Activated CD4-positive, alpha-beta T cell treated with anti-CD3 and anti-CD28 coated beads, Interleukin-2, amount 50 U/mL, for 24 hours (primary cell): ENCODE results near the gene SPAAR.
"Not testable (repeated sequence)": the region's sequence is repeated elsewhere in the genome, so short reads cannot be mapped to it uniquely, and the experiment has no call there.

ENCODE experiments used
- DNase-seq, 2 donors: peaks; one replicate each; pipeline ENCODE4 v3.0.0-alpha.2; 2020; ENCODE audit warnings: low read depth in 1 of 2, low spot score in 1 of 2

SPAAR gene

GRCh38 chr9:35920051-35920620 lies 10.8 kb downstream of the SPAAR start:
- DNase-seq = no peak

GRCh38 chr9:35923598-35923926 lies 14.3 kb downstream of the SPAAR start:
- no peak for DNase-seq

- DNase-seq = peak in 1 of 2 donors; percentile 44
These were observed 14.9 kb downstream of the SPAAR start for GRCh38 chr9:35923927-35924763.

- DNase-seq = no peak
These were observed 19.5 kb downstream of the SPAAR start for GRCh38 chr9:35928591-35929452.

GRCh38 chr9:35929453-35929718 lies 20.1 kb downstream of the SPAAR start:
- no peak for DNase-seq

GRCh38 chr9:35930521-35930920 lies 21.2 kb downstream of the SPAAR start:
- no peak for DNase-seq

GRCh38 chr9:35930989-35931388 lies 21.7 kb downstream of the SPAAR start:
- DNase-seq = no peak

GRCh38 chr9:35932735-35933134 lies 23.4 kb downstream of the SPAAR start:
- no peak for DNase-seq

- no peak for DNase-seq
These were observed 24.3 kb downstream of the SPAAR start for GRCh38 chr9:35933550-35934067.

GRCh38 chr9:35934069-35934468 lies 24.8 kb downstream of the SPAAR start:
- DNase-seq = not testable (repeated sequence)

GRCh38 chr9:35935261-35935660 lies 26.0 kb downstream of the SPAAR start:
- no peak for DNase-seq

GRCh38 chr9:35935755-35936509 lies 26.6 kb downstream of the SPAAR start:
- no peak for DNase-seq

- DNase-seq = no peak
These were observed 27.9 kb downstream of the SPAAR start for GRCh38 chr9:35937227-35937626.

GRCh38 chr9:35938474-35939356 lies 29.4 kb downstream of the SPAAR start:
- DNase-seq = no peak

GRCh38 chr9:35939679-35940250 lies 30.5 kb downstream of the SPAAR start:
- DNase-seq = no peak

- peak in 1 of 2 donors; percentile 21 for DNase-seq
These were observed 31.4 kb downstream of the SPAAR start for GRCh38 chr9:35940458-35941407.

GRCh38 chr9:35942286-35942685 lies 33.0 kb downstream of the SPAAR start:
- DNase-seq = no peak

GRCh38 chr9:35944173-35944572 lies 34.9 kb downstream of the SPAAR start:
- DNase-seq = no peak

- no peak for DNase-seq
These were observed 35.6 kb downstream of the SPAAR start for GRCh38 chr9:35944841-35945240.
